Motor neuron (in vitro differentiated cells): ENCODE results near the gene TRAF3IP3. TPM values are rescaled to one million over a fixed set of nuclear protein-coding genes. Genes with fewer than 3 reads are reported as not detected.
A peak's percentile ranks its signal among the peaks of the same experiment; 100 is the strongest.
"Not testable (repeated sequence)": the region's sequence is repeated elsewhere in the genome, so short reads cannot be mapped to it uniquely, and the experiment has no call there.

Experiments
- ATAC-seq, 8 experiments: fragments of 200-7000 bp; cut with Tn5 transposase; replicated peaks in 6 of 8; 2 replicates each; pipeline ENCODE4 v1.8.0; 2021; ENCODE audit warnings: mild to moderate bottlenecking in 8 of 8, moderate library complexity in 8 of 8
- H3K27ac ChIP-seq, 2 donors: fragments of 250-450 bp; sonication (Bioruptor Pico); 2 replicates each; pipeline ENCODE4 v1.9.0; 2021; ENCODE audit warnings: antibody characterized with exemption in 2 of 2, mild to moderate bottlenecking in 2 of 2, moderate library complexity in 1 of 2
- H3K4me1 ChIP-seq, 2 donors: fragments of 250-450 bp; sonication (Bioruptor Pico); replicated peaks in 1 of 2; 2 replicates each; pipeline ENCODE4 v1.6.1; 2021; ENCODE audit warnings: antibody characterized with exemption in 2 of 2, mild to moderate bottlenecking in 2 of 2, moderate library complexity in 1 of 2
- H3K4me3 ChIP-seq, 5 donors: fragments of 250-450 bp; sonication (Bioruptor Pico); 2 replicates each; pipeline ENCODE4 v1.9.0; 2021; ENCODE audit warnings: antibody characterized with exemption in 5 of 5, mild to moderate bottlenecking in 5 of 5, moderate library complexity in 4 of 5
- WGBS, 10 experiments: fragments of 450-650 bp; shearing (Covaris generic); methylation state at CpG; one replicate each; pipeline ENCODE4 v1.0.0; 2022; 5-methylcytosine and 5-hydroxymethylcytosine counted together
- in situ Hi-C, 9 experiments: fragments of 400-800 bp; cut with MboI; loops; one replicate each; pipeline ENCODE4 v1.15.0; 2021; ENCODE audit warnings: low sequenced_read_pairs in 9 of 9, low pct_unique_long_range_greater_than_20kb in 2 of 9; ENCODE audit not compliant: unreplicated experiment in 9 of 9
- total RNA-seq, 8 experiments: library from RNA; unstranded; fragments of 300-600 nt; gene quantifications; 2 replicates each; pipeline versions ENCODE4 v1.2.3 to v1.2.4, GENCODE V29; 2022

TRAF3IP3 gene
- total RNA-seq, 8 experiments from 2014 or later: 0.20 to 1.6 (median 0.64) TPM

- ATAC-seq: peak in 1 of 8 experiments; percentile 25
Measured at GRCh38 chr1:209777587-209777986, 21.7 kb downstream of the TRAF3IP3 start.

GRCh38 chr1:209778102-209778501, 22.2 kb downstream of the TRAF3IP3 start:
- Histone ChIP-seq H3K4me3 (no peak overlapping the region), H3K27ac (no peak overlapping the region), H3K4me1 (peaks cover 1 to 7% of the 10 kb centered on the region in 2 donors)
- ATAC-seq: peak in 3 of 8 experiments; percentile 54 to 81 (median 72)
- in situ Hi-C loops: no loop called here
- WGBS, 10 experiments: 80 to 91% (median 82%) methylated on average over 1 of the region's 1 CpG; no CpG with 5 or more reads in 6 of the 10 experiments

More at GRCh38 chr1:209777587-209777986, 21.7 kb downstream of the TRAF3IP3 start:
- Histone ChIP-seq H3K27ac (no peak overlapping the region), H3K4me1 (peaks cover 0 to 6% of the 10 kb centered on the region in 2 donors), H3K4me3 (no peak overlapping the region)
- in situ Hi-C loops: no loop called here
- 43 to 100% (median 80%) methylated on average over 1 to 2 of the region's 2 CpGs; no CpG with 5 or more reads in 2 of the 10 experiments for WGBS, 10 experiments

GRCh38 chr1:209780268-209780667, 24.4 kb downstream of the TRAF3IP3 start:
- no peak for ATAC-seq
- 60 to 89% (median 82%) methylated on average over 1 to 4 of the region's 4 CpGs; no CpG with 5 or more reads in 3 of the 10 experiments for WGBS, 10 experiments
- peaks cover 12 to 19% of the 10 kb centered on the region in 2 donors for H3K4me1 ChIP-seq
- in situ Hi-C loops: no loop called here
- H3K4me3 ChIP-seq: no peak overlapping the region
- H3K27ac ChIP-seq: no peak overlapping the region

- Histone ChIP-seq H3K4me1 (peaks cover 12 to 13% of the 10 kb centered on the region in 2 donors), H3K4me3 (peak overlapping the region; percentile 48 to 70 (median 63)), H3K27ac (no peak overlapping the region)
- no peak for ATAC-seq
- in situ Hi-C loops: no loop called here
- 0 to 100% (median 46%) methylated on average over 1 to 6 of the region's 6 CpGs for WGBS, 10 experiments
Measured at GRCh38 chr1:209783386-209783785, 27.5 kb downstream of the TRAF3IP3 start.

- H3K4me3 ChIP-seq: peak within 1 kb of the TSS; percentile 48 to 70 (median 63)
- H3K27ac ChIP-seq: peak within 1 kb of the TSS; percentile 68 to 86
- peaks cover 12 to 13% of the 10 kb centered on the region in 2 donors for H3K4me1 ChIP-seq
- peak; percentile 98 to 100 (median 99) for ATAC-seq
- WGBS, 10 experiments: 1 to 24% (median 10%) methylated on average over 4 to 38 of the region's 48 CpGs
- in situ Hi-C loops: no loop called here
Measured at GRCh38 chr1:209784265-209785169, 28.7 kb downstream of the TRAF3IP3 start, which contains the start of gene C1orf74. Gene C1orf74 (minus strand): TSS chr1:209784559. CDS start chr1:209783634, 925 bp downstream.

- WGBS, 10 experiments: 75 to 100% (median 93%) methylated on average over 2 to 4 of the region's 4 CpGs; no CpG with 5 or more reads in 3 of the 10 experiments
- Histone ChIP-seq H3K27ac (no peak overlapping the region), H3K4me3 (no peak overlapping the region), H3K4me1 (peaks cover 12 to 13% of the 10 kb centered on the region in 2 donors)
- in situ Hi-C loops: no loop called here
- ATAC-seq: no peak
Measured at GRCh38 chr1:209785592-209785991, 29.7 kb downstream of the TRAF3IP3 start.

GRCh38 chr1:209786146-209786545, 30.3 kb downstream of the TRAF3IP3 start:
- in situ Hi-C loops: no loop called here
- H3K4me3 ChIP-seq: no peak overlapping the region
- peaks cover 12 to 13% of the 10 kb centered on the region in 2 donors for H3K4me1 ChIP-seq
- ATAC-seq: no peak
- H3K27ac ChIP-seq: no peak overlapping the region
- 33 to 94% (median 60%) methylated on average over 2 to 4 of the region's 4 CpGs; no CpG with 5 or more reads in 2 of the 10 experiments for WGBS, 10 experiments

GRCh38 chr1:209787551-209787950, 31.7 kb downstream of the TRAF3IP3 start:
- ATAC-seq: peak in 1 of 8 experiments; percentile 28
- in situ Hi-C loops: no loop called here
- Histone ChIP-seq H3K27ac (no peak overlapping the region), H3K4me3 (no peak overlapping the region), H3K4me1 (peaks cover 12 to 13% of the 10 kb centered on the region in 2 donors)
- WGBS, 10 experiments: 0 to 51% (median 13%) methylated on average over 1 to 2 of the region's 2 CpGs; no CpG with 5 or more reads in 3 of the 10 experiments

GRCh38 chr1:209789245-209789644, 33.4 kb downstream of the TRAF3IP3 start:
- peaks cover 5 to 6% of the 10 kb centered on the region in 2 donors for H3K4me1 ChIP-seq
- WGBS, 10 experiments: 20 to 71% (median 60%) methylated on average over 1 of the region's 1 CpG; no CpG with 5 or more reads in 6 of the 10 experiments
- in situ Hi-C loops: no loop called here
- ATAC-seq: no peak
- no peak overlapping the region for H3K4me3 ChIP-seq
- H3K27ac ChIP-seq: no peak overlapping the region

GRCh38 chr1:209790286-209791193, 34.7 kb downstream of the TRAF3IP3 start:
- 23 to 100% (median 65%) methylated on average over 1 to 10 of the region's 10 CpGs; no CpG with 5 or more reads in 3 of the 10 experiments for WGBS, 10 experiments
- in situ Hi-C loops: no loop called here
- peak in 1 of 8 experiments; percentile 57 for ATAC-seq

GRCh38 chr1:209791920-209792319, 36.1 kb downstream of the TRAF3IP3 start:
- in situ Hi-C loops: no loop called here
- H3K4me3 ChIP-seq: no peak overlapping the region
- no peak for ATAC-seq
- WGBS, 10 experiments: 0 to 80% (median 14%) methylated on average over 1 of the region's 1 CpG; no CpG with 5 or more reads in 3 of the 10 experiments
- H3K27ac ChIP-seq: no peak overlapping the region
- no peaks in the 10 kb centered on the region for H3K4me1 ChIP-seq

More at GRCh38 chr1:209790286-209791193, 34.7 kb downstream of the TRAF3IP3 start:
- Histone ChIP-seq H3K4me3 (no peak overlapping the region), H3K27ac (no peak overlapping the region), H3K4me1 (no peaks in the 10 kb centered on the region)

GRCh38 chr1:209793711-209794110, 37.9 kb downstream of the TRAF3IP3 start:
- H3K27ac ChIP-seq, H3K4me1 ChIP-seq, in situ Hi-C loops, ATAC-seq, H3K4me3 ChIP-seq: not testable (repeated sequence)
- WGBS, 10 experiments: 29 to 83% (median 51%) methylated on average over 1 to 3 of the region's 3 CpGs
